Epithelial cell of esophagus (primary cell): ENCODE data around the gene SLC6A14.

Experiments
- DNase-seq: peaks from one replicate; pipeline ENCODE4 v3.0.0; 2010; ENCODE audit warnings: low read depth
- H3K4me3 ChIP-seq: 2 replicates; pipeline ENCODE4 v1.5.1; 2011; ENCODE audit warnings: mild to moderate bottlenecking, low read length, control low read depth
- CTCF ChIP-seq: IDR thresholded peaks from 2 replicates; pipeline ENCODE4 v1.5.1; 2011; ENCODE audit warnings: low read depth, mild to moderate bottlenecking, low read length, control low read depth, inconsistent platforms; ENCODE audit not compliant: insufficient read depth; ENCODE audit errors: missing control alignments

Gene SLC6A14

GRCh38 chrX:116499780-116500179 lies 63.4 kb downstream of the SLC6A14 start:
- TF ChIP-seq CTCF, result peak; percentile 29
- no peak overlapping the region for H3K4me3 ChIP-seq
- peak; percentile 87 for DNase-seq
